Measurements from ENCODE around the gene TMEM114.
"Not testable (repeated sequence)": the region's sequence is repeated elsewhere in the genome, so short reads cannot be mapped to it uniquely, and the experiment has no call there.

Gene TMEM114

GRCh38 chr16:8572919-8573724 lies 17.2 kb downstream of the TMEM114 start:
- DNase-seq (ENCODE audit: low read depth), result no peak

- DNase-seq (ENCODE audit: low read depth), result no peak
Observed at GRCh38 chr16:8572063-8572918, 18.0 kb downstream of the TMEM114 start.

- DNase-seq (ENCODE audit: low read depth), result no peak
Observed at GRCh38 chr16:8571061-8571596, 19.2 kb downstream of the TMEM114 start.

- not testable (repeated sequence) for DNase-seq (ENCODE audit: low read depth)
Observed at GRCh38 chr16:8570393-8570792, 19.9 kb downstream of the TMEM114 start.

GRCh38 chr16:8569650-8570346 lies 20.5 kb downstream of the TMEM114 start:
- no peak for DNase-seq (ENCODE audit: low read depth)

GRCh38 chr16:8568231-8568617 lies 22.1 kb downstream of the TMEM114 start:
- no peak for DNase-seq (ENCODE audit: low read depth)

- DNase-seq (ENCODE audit: low read depth), result peak; percentile 54
Observed at GRCh38 chr16:8567355-8568230, 22.7 kb downstream of the TMEM114 start.

- DNase-seq (ENCODE audit: low read depth), result no peak
Observed at GRCh38 chr16:8565498-8565897, 24.8 kb downstream of the TMEM114 start.

GRCh38 chr16:8564934-8565345 lies 25.4 kb downstream of the TMEM114 start:
- DNase-seq (ENCODE audit: low read depth), result no peak

GRCh38 chr16:8563944-8564540 lies 26.3 kb downstream of the TMEM114 start:
- DNase-seq (ENCODE audit: low read depth), result not testable (repeated sequence)

GRCh38 chr16:8561496-8561895 lies 28.8 kb downstream of the TMEM114 start:
- no peak for DNase-seq (ENCODE audit: low read depth)

GRCh38 chr16:8555400-8555799 lies 34.9 kb downstream of the TMEM114 start:
- no peak for DNase-seq (ENCODE audit: low read depth)

- DNase-seq (ENCODE audit: low read depth), result no peak
Observed at GRCh38 chr16:8554881-8555280, 35.4 kb downstream of the TMEM114 start.

GRCh38 chr16:8554022-8554421 lies 36.3 kb downstream of the TMEM114 start:
- no peak for DNase-seq (ENCODE audit: low read depth)

- no peak for DNase-seq (ENCODE audit: low read depth)
Observed at GRCh38 chr16:8552487-8553221, 37.7 kb downstream of the TMEM114 start.

GRCh38 chr16:8551388-8552332 lies 38.7 kb downstream of the TMEM114 start:
- DNase-seq (ENCODE audit: low read depth), result no peak

GRCh38 chr16:8550728-8551387 lies 39.5 kb downstream of the TMEM114 start:
- no peak for DNase-seq (ENCODE audit: low read depth)

GRCh38 chr16:8549843-8550412 lies 40.4 kb downstream of the TMEM114 start:
- DNase-seq (ENCODE audit: low read depth), result no peak

Measured in stimulated activated CD4-positive, alpha-beta T cell treated with anti-CD3 and anti-CD28 coated beads, Interleukin-2, amount 100 ng/mL, for 4 hours (primary cell).